HL-60 (cell line): ENCODE measurements around the gene MAPKAPK2.

Experiments
- CTCF ChIP-seq: IDR thresholded peaks from one replicate; pipeline ENCODE4 v1.5.1; 2011; ENCODE audit warnings: low read length, control low read depth, inconsistent platforms; ENCODE audit not compliant: insufficient read depth
- GABPA ChIP-seq: IDR thresholded peaks from 2 replicates; pipeline ENCODE4 v1.6.1; 2012; ENCODE audit warnings: low read depth
- POLR2AphosphoS5 ChIP-seq: IDR thresholded peaks from 2 replicates; pipeline ENCODE4 v1.6.1; 2012; ENCODE audit warnings: low read depth
- REST ChIP-seq: IDR thresholded peaks from 2 replicates; pipeline ENCODE4 v1.6.1; 2012; ENCODE audit warnings: low read depth; ENCODE audit not compliant: insufficient replicate concordance

- TF ChIP-seq POLR2AphosphoS5 (no peak), CTCF (no peak), REST (no peak), GABPA (no peak)
Observed at GRCh38 chr1:206768472-206769303, 84.0 kb downstream of the MAPKAPK2 start.
